Measurements from ENCODE around the gene RAD51.
"Not testable (repeated sequence)": the region's sequence is repeated elsewhere in the genome, so short reads cannot be mapped to it uniquely, and the experiment has no call there.

DNA sequence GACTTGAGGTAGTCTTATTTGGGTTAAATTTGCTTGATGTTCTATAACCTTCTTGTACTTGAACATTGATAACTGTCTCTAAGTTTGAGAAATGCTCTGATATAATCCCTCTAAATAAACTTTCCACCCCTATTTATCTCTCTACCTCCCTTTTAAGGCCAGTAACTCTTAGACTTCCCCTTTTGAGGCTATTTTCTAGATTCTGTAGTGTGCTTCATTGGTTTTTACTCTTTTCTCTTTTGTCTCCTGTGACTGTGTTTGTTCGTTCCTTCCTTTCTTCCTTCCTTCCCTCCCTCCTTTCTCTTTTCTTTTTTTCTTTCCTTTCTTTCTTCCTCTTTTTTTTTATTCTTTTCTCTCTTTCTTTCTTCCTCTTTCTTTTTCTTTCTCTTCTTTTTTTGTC is 14.0 kb upstream of the RAD51 start:
- TF ChIP-seq, protein P1, sequence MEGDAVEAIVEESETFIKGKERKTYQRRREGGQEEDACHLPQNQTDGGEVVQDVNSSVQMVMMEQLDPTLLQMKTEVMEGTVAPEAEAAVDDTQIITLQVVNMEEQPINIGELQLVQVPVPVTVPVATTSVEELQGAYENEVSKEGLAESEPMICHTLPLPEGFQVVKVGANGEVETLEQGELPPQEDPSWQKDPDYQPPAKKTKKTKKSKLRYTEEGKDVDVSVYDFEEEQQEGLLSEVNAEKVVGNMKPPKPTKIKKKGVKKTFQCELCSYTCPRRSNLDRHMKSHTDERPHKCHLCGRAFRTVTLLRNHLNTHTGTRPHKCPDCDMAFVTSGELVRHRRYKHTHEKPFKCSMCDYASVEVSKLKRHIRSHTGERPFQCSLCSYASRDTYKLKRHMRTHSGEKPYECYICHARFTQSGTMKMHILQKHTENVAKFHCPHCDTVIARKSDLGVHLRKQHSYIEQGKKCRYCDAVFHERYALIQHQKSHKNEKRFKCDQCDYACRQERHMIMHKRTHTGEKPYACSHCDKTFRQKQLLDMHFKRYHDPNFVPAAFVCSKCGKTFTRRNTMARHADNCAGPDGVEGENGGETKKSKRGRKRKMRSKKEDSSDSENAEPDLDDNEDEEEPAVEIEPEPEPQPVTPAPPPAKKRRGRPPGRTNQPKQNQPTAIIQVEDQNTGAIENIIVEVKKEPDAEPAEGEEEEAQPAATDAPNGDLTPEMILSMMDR (IDR thresholded peaks at IDR 0.05) = not testable (repeated sequence)
- TF ChIP-seq EP300 (IDR thresholded peaks at IDR 0.05) = not testable (repeated sequence)

Measured in upper lobe of left lung (tissue), 4 donors.